PFSK-1 (cell line): Measurements from ENCODE around the gene SPRTN.

Experiments used
- POLR2AphosphoS5 ChIP-seq: IDR thresholded peaks from 2 replicates; pipeline ENCODE4 v1.6.1; 2012; ENCODE audit warnings: low read depth, mild to moderate bottlenecking, control low read depth, low read length, moderate library complexity
- SIN3A ChIP-seq: IDR thresholded peaks from 2 replicates; pipeline ENCODE4 v1.6.1; 2012; ENCODE audit warnings: mild to moderate bottlenecking, low read length, moderate library complexity, borderline replicate concordance; ENCODE audit not compliant: insufficient read depth
- TAF1 ChIP-seq: IDR thresholded peaks from 2 replicates; pipeline ENCODE4 v1.6.1; 2012; ENCODE audit warnings: low read length, control low read depth, borderline replicate concordance; ENCODE audit not compliant: insufficient read depth

DNA sequence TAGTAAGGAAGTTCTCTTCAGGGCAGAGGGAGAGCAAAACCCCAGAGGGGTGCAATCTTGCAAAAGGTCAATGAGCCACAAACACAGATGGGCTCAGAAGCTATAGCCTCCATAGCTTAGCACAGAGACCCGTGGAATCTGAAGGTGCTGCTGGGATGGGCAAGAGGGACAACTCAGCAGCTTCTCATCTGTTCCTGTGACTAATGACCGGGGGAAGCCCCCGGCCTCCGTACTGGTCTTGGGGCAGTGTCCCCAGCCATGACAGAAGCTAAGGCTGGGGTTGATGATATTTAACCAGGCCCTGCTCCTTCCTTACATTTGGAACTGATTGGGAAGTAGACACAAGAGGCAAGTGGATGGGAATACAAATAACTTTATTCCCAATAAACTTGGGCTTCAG, 19.5 kb upstream of the SPRTN start:
- TF ChIP-seq POLR2AphosphoS5 (no peak), TAF1 (no peak), SIN3A (no peak)
